ENCODE results near the gene MRGPRF. TPM values are rescaled to one million over a fixed set of nuclear protein-coding genes. Genes with fewer than 3 reads are reported as not detected.

MRGPRF gene
- total RNA-seq, 1 experiment from 2014 or later: 0.76 TPM

GRCh38 chr11:69009441-69010211, 3.4 kb downstream of the MRGPRF start:
- Histone ChIP-seq H3K27me3 (ENCODE audit: insufficient read depth, low read length) (no peaks in the 10 kb centered on the region), H3K27ac (ENCODE audit: low read depth, low read length) (peak overlapping the region; percentile 66), H4K20me1 (ENCODE audit: insufficient read depth) (no peaks in the 10 kb centered on the region), H3K4me2 (ENCODE audit: low read length) (peak overlapping the region; percentile 78), H3K9ac (ENCODE audit: low read length) (peak overlapping the region; percentile 69), H3K79me2 (ENCODE audit: insufficient read depth, low read length) (no peaks in the 10 kb centered on the region), H3K4me3 (replicated peaks in 1 of 2; ENCODE audit: low read depth in 1 of 2, low read length in 2 of 2) (peak overlapping the region in 1 of 2 experiments; percentile 44; a peak in 2 of 4 replicates), H2AFZ (ENCODE audit: low read depth, low read length, poor library complexity, severe bottlenecking) (no peak overlapping the region), H3K9me2 (ENCODE audit: insufficient read depth) (no peaks in the 10 kb centered on the region), H3K36me3 (ENCODE audit: control insufficient read depth in 1 of 2, insufficient read depth in 2 of 2, low read length in 2 of 2) (no peaks in the 10 kb centered on the region), H3K9me3 (ENCODE audit: control insufficient read depth in 1 of 2, insufficient read depth in 1 of 2, low read depth in 1 of 2, low read length in 2 of 2) (no peaks in the 10 kb centered on the region), H3K4me1 (ENCODE audit: control insufficient read depth in 1 of 2, insufficient read depth in 2 of 2, low read length in 2 of 2) (peaks cover 38 to 50% of the 10 kb centered on the region in 2 experiments)
- intact Hi-C loops (cut with micrococcal nuclease): no loop called here
- ATAC-seq: no peak
- ChIA-PET CTCF (interaction anchor here (1.4 kb wide), 1 partner anchor 9 kb away, joined by 6 read pairs; no protein-coding TSS in a partner anchor), RAD21 (ENCODE audit: low non-redundant PET in 1 of 2, low total read pairs in 2 of 2, uncharacterized antibody in 2 of 2, unreplicated experiment in 2 of 2) (interaction anchor here in 1 of 2 experiments (0.6 kb wide), 1 partner anchor 11 kb away, joined by 3 read pairs; no protein-coding TSS in a partner anchor), POLR2A (interaction anchor here (2.1 kb wide), 1 partner anchor 35 kb away, joined by 8 read pairs; no protein-coding TSS in a partner anchor)
- no peak for TF ChIP-seq TCF7L2 (IDR thresholded peaks at IDR 0.05; ENCODE audit: borderline replicate concordance, extremely low read depth, insufficient read depth, insufficient read length)
- TF ChIP-seq REST (IDR thresholded peaks at IDR 0.05; ENCODE audit: low read depth): no peak
- TF ChIP-seq, protein P1, sequence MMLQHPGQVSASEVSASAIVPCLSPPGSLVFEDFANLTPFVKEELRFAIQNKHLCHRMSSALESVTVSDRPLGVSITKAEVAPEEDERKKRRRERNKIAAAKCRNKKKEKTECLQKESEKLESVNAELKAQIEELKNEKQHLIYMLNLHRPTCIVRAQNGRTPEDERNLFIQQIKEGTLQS (IDR thresholded peaks at IDR 0.05): no peak
- TF ChIP-seq SRF (IDR thresholded peaks at IDR 0.05; ENCODE audit: low read depth): no peak
- TF ChIP-seq FOSL1 (IDR thresholded peaks at IDR 0.05; ENCODE audit: low read depth): no peak
- TF ChIP-seq EZH2 (IDR thresholded peaks at IDR 0.05): no peak
- TF ChIP-seq, protein P2, sequence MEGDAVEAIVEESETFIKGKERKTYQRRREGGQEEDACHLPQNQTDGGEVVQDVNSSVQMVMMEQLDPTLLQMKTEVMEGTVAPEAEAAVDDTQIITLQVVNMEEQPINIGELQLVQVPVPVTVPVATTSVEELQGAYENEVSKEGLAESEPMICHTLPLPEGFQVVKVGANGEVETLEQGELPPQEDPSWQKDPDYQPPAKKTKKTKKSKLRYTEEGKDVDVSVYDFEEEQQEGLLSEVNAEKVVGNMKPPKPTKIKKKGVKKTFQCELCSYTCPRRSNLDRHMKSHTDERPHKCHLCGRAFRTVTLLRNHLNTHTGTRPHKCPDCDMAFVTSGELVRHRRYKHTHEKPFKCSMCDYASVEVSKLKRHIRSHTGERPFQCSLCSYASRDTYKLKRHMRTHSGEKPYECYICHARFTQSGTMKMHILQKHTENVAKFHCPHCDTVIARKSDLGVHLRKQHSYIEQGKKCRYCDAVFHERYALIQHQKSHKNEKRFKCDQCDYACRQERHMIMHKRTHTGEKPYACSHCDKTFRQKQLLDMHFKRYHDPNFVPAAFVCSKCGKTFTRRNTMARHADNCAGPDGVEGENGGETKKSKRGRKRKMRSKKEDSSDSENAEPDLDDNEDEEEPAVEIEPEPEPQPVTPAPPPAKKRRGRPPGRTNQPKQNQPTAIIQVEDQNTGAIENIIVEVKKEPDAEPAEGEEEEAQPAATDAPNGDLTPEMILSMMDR (IDR thresholded peaks at IDR 0.05 in 2 of 3, conservative IDR thresholded peaks at IDR 0.05 in 1 of 3; ENCODE audit: borderline replicate concordance in 1 of 3, insufficient read depth in 1 of 3, low read depth in 2 of 3, low read length in 2 of 3): no peak
- TF ChIP-seq, protein P3, sequence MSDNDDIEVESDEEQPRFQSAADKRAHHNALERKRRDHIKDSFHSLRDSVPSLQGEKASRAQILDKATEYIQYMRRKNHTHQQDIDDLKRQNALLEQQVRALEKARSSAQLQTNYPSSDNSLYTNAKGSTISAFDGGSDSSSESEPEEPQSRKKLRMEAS (IDR thresholded peaks at IDR 0.05): no peak
- no peak for TF ChIP-seq POLR2AphosphoS5 (IDR thresholded peaks at IDR 0.05; ENCODE audit: low read depth, low read length)
- TF ChIP-seq RAD21 (IDR thresholded peaks at IDR 0.05; ENCODE audit: low read depth): no peak
- TF ChIP-seq YY1 (IDR thresholded peaks at IDR 0.05; ENCODE audit: extremely low read depth, insufficient replicate concordance, low read depth, low read length): no peak
- TF ChIP-seq ZFX (IDR thresholded peaks at IDR 0.05): no peak
- no peak for TF ChIP-seq CBX3 (IDR thresholded peaks at IDR 0.05; ENCODE audit: low read depth)
- TF ChIP-seq POLR2A (IDR thresholded peaks at IDR 0.05; ENCODE audit: borderline replicate concordance, extremely low read depth, insufficient read depth, insufficient read length): no peak
- DNase-seq (ENCODE audit: low read depth, low spot score): no peak
- no TSS peak for BruUV-seq (replicated peaks)
